ENCODE measurements around the gene ZNF497.

The ZNF497 gene

GRCh38 chr19:58367698-58368454 is 5.3 kb upstream of the ZNF497 start:
- no peak for DNase-seq (ENCODE audit: low read depth in 2 of 2)

GRCh38 chr19:58366585-58367430 is 4.3 kb upstream of the ZNF497 start:
- DNase-seq (ENCODE audit: low read depth in 2 of 2): no peak

- no peak for DNase-seq (ENCODE audit: low read depth in 2 of 2)
Measured at GRCh38 chr19:58364146-58364545, 1.6 kb upstream of the ZNF497 start.

DNA sequence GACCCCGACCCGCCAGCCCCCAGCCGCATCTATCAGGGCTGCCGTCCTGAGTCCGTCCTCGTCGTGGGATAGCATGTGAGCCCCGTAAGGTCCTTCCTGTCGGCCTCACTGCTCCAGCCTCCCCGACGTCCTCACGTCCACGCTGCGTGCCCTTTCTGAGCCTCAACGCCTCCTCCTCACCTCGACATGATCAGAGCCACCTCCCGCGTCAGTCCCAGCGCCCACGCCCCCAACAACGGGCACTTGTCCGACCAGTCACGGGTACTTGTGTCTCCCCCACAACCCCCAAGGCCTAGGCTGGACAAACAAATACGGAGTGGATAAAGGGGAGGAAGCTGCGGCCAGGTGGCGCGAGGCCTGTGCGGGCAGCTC is 665 bp downstream of the ZNF497 start:
- peak in 1 of 2 donors; percentile 52 for DNase-seq (ENCODE audit: low read depth in 2 of 2)

- DNase-seq (ENCODE audit: low read depth in 2 of 2): no peak
Measured at GRCh38 chr19:58357481-58358145, 4.9 kb downstream of the ZNF497 start.

- no peak for DNase-seq (ENCODE audit: low read depth in 2 of 2)
Measured at GRCh38 chr19:58356766-58357480, 5.6 kb downstream of the ZNF497 start.

GRCh38 chr19:58355908-58356765 is 6.4 kb downstream of the ZNF497 start:
- DNase-seq (ENCODE audit: low read depth in 2 of 2): peak in 1 of 2 donors; percentile 20

- no peak for DNase-seq (ENCODE audit: low read depth in 2 of 2)
Measured at GRCh38 chr19:58355215-58355796, 7.2 kb downstream of the ZNF497 start.

GRCh38 chr19:58354478-58355030 is 8.0 kb downstream of the ZNF497 start:
- DNase-seq (ENCODE audit: low read depth in 2 of 2): no peak

GRCh38 chr19:58353717-58354477 is 8.7 kb downstream of the ZNF497 start:
- no peak for DNase-seq (ENCODE audit: low read depth in 2 of 2)

DNA sequence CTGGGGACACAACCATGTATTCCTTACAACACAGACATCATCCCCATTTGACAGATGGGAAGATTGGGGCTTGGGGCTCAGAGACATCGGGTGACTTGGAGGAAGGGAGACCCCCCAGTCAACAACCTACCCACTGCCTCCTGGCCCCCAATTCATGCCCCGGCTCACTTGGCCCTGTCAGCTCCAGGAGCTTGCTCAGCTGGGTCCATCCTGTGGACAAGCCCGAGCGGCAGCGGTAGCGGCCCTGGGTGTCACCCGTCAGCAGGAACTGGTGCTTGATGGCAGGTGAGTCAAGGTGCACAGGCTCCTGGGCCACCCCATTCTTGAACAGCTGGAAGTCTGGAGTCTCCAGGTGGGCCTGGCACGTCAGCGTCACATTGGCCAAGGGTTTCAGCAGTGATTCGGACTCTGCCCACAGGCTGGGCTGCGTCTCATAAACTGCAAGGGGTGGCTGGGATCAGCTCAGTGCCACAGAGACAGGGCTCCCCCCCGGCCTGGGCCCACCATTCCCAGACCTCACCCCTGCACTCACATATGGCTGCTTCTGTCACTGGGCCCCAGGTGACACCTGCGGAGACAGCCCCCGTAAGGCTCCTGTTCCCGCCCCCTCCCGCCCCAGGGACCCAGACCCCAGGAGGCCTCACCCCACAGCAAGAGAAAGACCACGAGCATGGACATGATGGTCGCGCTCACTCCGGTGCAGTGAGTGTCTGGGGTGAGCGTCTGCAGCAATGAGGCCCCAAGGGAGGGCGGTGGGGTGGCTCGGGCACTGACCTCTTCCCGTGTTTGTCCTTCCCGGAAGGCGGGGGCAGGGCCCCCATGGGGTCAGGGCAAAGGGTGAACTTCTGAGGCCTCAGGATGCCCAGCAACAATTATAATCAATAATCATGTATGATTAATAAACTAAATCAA is 9.5 kb downstream of the ZNF497 start, which contains the start of gene A1BG:
A1BG (minus strand) TSS at position 733 of the 912 bp plus-strand sequence; CDS start at position 678, 55 bp downstream.
- DNase-seq (ENCODE audit: low read depth in 2 of 2): no peak

DNA sequence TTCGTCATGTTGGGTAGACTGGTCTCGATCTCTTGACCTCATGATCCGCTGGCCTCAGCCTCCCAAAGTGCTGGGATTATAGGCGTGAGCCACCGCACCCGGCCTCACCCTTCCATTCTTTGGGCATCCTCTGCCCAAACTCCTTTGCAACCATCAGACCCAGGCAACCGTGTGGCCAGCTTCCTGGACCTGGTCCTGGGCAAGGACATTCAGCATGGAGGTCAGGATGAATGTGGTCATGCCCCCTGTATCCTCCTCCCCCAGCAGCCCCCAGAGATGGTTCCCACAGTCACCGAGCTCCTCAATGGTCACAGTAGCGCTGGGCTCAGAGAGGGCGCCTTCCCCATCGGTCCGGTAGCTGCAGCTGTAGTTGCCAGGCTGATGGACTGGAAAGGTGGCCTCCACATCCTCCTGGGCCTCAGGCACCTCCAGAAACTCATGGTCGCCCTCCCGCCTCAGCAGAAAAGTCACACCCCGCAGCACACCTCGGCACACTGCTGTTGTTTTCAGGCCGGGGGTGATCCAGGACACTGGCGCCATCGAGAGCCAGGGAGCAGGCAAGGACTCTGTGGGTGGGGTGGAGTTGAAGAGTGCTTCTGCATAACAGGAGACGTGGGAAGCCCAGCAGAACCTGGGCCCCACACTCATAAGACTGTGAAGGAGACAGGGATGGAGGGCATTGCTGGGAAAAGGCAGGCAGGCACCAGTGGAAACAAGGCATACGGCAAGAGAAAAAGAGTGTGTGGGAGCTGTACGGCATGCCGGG is 10.4 kb downstream of the ZNF497 start:
- DNase-seq (ENCODE audit: low read depth in 2 of 2): no peak

- DNase-seq (ENCODE audit: low read depth in 2 of 2): no peak
Measured at GRCh38 chr19:58351558-58351878, 11.0 kb downstream of the ZNF497 start.

DNA sequence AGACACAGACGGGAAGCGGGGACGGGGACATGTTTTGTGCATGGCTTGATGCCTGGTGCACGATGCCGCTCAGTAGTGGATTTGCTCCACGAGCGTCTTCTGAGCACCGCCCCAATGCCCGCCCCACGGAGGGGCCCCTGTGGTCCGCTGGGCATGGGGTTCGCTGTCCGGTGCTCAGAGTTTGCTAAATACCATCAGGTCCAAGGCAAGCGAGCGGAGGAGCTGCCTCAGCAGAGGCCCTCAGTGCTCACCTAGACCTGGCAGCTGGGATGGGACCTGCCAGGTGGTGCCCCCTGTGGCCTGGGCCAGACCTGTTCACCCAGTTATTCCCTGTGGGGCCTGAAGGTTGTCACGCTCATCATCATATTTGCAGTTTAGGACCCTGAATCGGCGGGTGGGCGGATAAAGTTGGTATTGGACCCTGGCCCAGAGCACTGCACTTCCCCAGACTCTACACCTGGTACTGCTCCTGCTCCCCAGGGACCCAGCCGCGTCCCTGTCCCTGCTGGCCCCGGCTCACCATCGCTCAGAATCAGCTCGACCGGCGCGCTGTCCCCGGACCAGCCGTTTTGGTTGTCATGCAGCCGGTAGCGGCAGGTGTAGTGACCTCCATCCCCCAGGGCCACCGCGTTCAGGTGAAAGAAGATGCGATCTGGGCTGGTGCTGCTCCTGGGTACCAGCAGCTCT is 11.5 kb downstream of the ZNF497 start:
- no peak for DNase-seq (ENCODE audit: low read depth in 2 of 2)

GRCh38 chr19:58350001-58350861 is 12.3 kb downstream of the ZNF497 start:
- DNase-seq (ENCODE audit: low read depth in 2 of 2): no peak

GRCh38 chr19:58349590-58349989 is 13.0 kb downstream of the ZNF497 start:
- DNase-seq (ENCODE audit: low read depth in 2 of 2): no peak
